Spleen (tissue), 11 donors: ENCODE measurements around the gene ESYT2. TPM values are rescaled to one million over a fixed set of nuclear protein-coding genes. Genes with fewer than 3 reads are reported as not detected.

Experiments
- DNase-seq: peaks from one replicate; pipeline ENCODE4 v3.0.0-alpha.2; 2020
- H3K27ac ChIP-seq, 8 donors: fragments of 200-600 bp; sonication (generic) in 7 of 8; 1 replicate in 4 of 8; 2 replicates in 4 of 8; pipeline versions ENCODE4 v1.5.0 to v1.8.0; 2016 to 2021; ENCODE audit warnings: inconsistent platforms in 4 of 8, mild to moderate bottlenecking in 4 of 8, moderate library complexity in 1 of 8
- H3K27me3 ChIP-seq, 7 donors: fragments of 200-600 bp; sonication (generic) in 6 of 7; replicated peaks in 1 of 7; 1 replicate in 4 of 7; 2 replicates in 3 of 7; pipeline versions ENCODE4 v1.5.0 to v1.8.0; 2016 to 2021; ENCODE audit warnings: inconsistent platforms in 3 of 7, mild to moderate bottlenecking in 1 of 7
- H3K36me3 ChIP-seq, 6 donors: fragments of 200-600 bp; sonication (generic) in 5 of 6; 1 replicate in 4 of 6; 2 replicates in 2 of 6; pipeline versions ENCODE4 v1.5.0 to v1.8.0; 2016 to 2021; ENCODE audit warnings: inconsistent platforms in 2 of 6
- H3K4me1 ChIP-seq, 6 donors: fragments of 200-600 bp; sonication (generic) in 5 of 6; 1 replicate in 3 of 6; 2 replicates in 3 of 6; pipeline versions ENCODE4 v1.5.0 to v1.8.0; 2016 to 2021; ENCODE audit warnings: inconsistent platforms in 3 of 6
- H3K4me3 ChIP-seq, 8 donors: fragments of 200-600 bp; sonication (generic) in 7 of 8; 1 replicate in 4 of 8; 2 replicates in 4 of 8; pipeline versions ENCODE4 v1.5.0 to v1.8.0; 2016 to 2021; ENCODE audit warnings: inconsistent platforms in 4 of 8, mild to moderate bottlenecking in 4 of 8, moderate library complexity in 2 of 8
- H3K9me3 ChIP-seq, 8 donors: fragments of 200-600 bp; sonication (generic) in 7 of 8; 1 replicate in 4 of 8; 2 replicates in 4 of 8; pipeline versions ENCODE4 v1.5.0 to v1.8.0; 2016 to 2021; ENCODE audit warnings: inconsistent platforms in 4 of 8
- CTCF ChIP-seq, 11 experiments: fragments of 200-600 bp in 7 of 11; fragments of 450-650 bp in 4 of 11; sonication (generic) in 4 of 11; IDR thresholded peaks in 8 of 11; conservative IDR thresholded peaks in 3 of 11; 1 replicate in 7 of 11; 2 replicates in 4 of 11; pipeline versions ENCODE4 v1.4.0 to v1.8.0; 2016 to 2021; ENCODE audit warnings: antibody characterized with exemption in 11 of 11, inconsistent platforms in 4 of 11, mild to moderate bottlenecking in 1 of 11
- POLR2A ChIP-seq, 3 donors: fragments of 450-650 bp; IDR thresholded peaks; one replicate each; pipeline ENCODE4 v1.5.1; 2017; ENCODE audit warnings: antibody characterized with exemption in 3 of 3, mild to moderate bottlenecking in 1 of 3
- POLR2AphosphoS5 ChIP-seq, 3 donors: sonication (generic); formaldehyde crosslinking; IDR thresholded peaks; one replicate each; pipeline ENCODE4 v1.5.1; 2017; ENCODE audit warnings: antibody characterized with exemption in 3 of 3
- WGBS, 5 donors: extraction: QIAGEN DNeasy Blood & Tissue Kit in 3 of 5; methylation state at CpG; one replicate each; pipeline versions ENCODE4 v1.1.5 to v1.1.7; 2013 to 2018; 5-methylcytosine and 5-hydroxymethylcytosine counted together
- intact Hi-C: fragments of 100-400 bp; cut with DNase I; formaldehyde crosslinking; loops from one replicate; pipeline ENCODE4 v1.15.0; 2023; ENCODE audit warnings: low total_unique reads
- polyA plus RNA-seq, 3 donors: library from polyadenylated mRNA; stranded (reverse); fragments of 200-250 nt; gene quantifications; one replicate each; pipeline ENCODE4 v1.2.1, GENCODE V29; 2013
- total RNA-seq, 7 donors: library from RNA; depleted of rRNA in 3 of 7; stranded (reverse); fragments of >200 nt in 3 of 7; fragmentation: NEBNext Ultra II Directional in 4 of 7; extraction: Animal tissue kit (Norgen Biotek cat#: 25700) in 4 of 7; gene quantifications; one replicate each; pipeline versions ENCODE4 v1.1.0 to v1.2.1, GENCODE V29; 2016 to 2021
- donor health status: healthy with polysubstance abuse.
- donor health status: DM: no; HTN: no; CAD: no; lungs with moderate emphysema.
- donor health status: DM: no; HTN: no; CAD: no.
- donor health status: Bipolar disorder and iron deficiency.
- donor health status: healthy.
- donor health status: DM: no; HTN: no; CAD: no.
- donor health status: DM: yes; HTN: yes; CAD: no.

Gene ESYT2
- total and polyA plus RNA-seq, 10 donors: 6.6 to 61.0 (median 45.9) TPM

GRCh38 chr7:158751199-158751598, 78.1 kb downstream of the ESYT2 start:
- DNase-seq: no peak
- no peaks in the 10 kb centered on the region for H3K27me3 ChIP-seq
- intact Hi-C loops: no loop called here
- no peak for TF ChIP-seq POLR2A (IDR thresholded peaks at IDR 0.05)
- TF ChIP-seq CTCF (IDR thresholded peaks at IDR 0.05 in 8 of 11, conservative IDR thresholded peaks at IDR 0.05 in 3 of 11): no peak
- TF ChIP-seq POLR2AphosphoS5 (IDR thresholded peaks at IDR 0.05): no peak
- H3K9me3 ChIP-seq: no peaks in the 10 kb centered on the region
- H3K4me3 ChIP-seq: no peak overlapping the region
- no peak overlapping the region for H3K27ac ChIP-seq
- H3K36me3 ChIP-seq: peaks cover 0 to 90% (median 47%) of the 10 kb centered on the region in 6 donors
- H3K4me1 ChIP-seq: peaks cover 0 to 8% (median 0%) of the 10 kb centered on the region in 6 donors
- 95 to 100% (median 97%) methylated on average over 2 of the region's 2 CpGs for WGBS, 5 donors

GRCh38 chr7:158750702-158751101, 78.6 kb downstream of the ESYT2 start:
- WGBS, 5 donors: 90 to 96% (median 96%) methylated on average over 3 of the region's 3 CpGs
- Histone ChIP-seq H3K9me3 (no peaks in the 10 kb centered on the region), H3K4me1 (peaks cover 0 to 8% (median 0%) of the 10 kb centered on the region in 6 donors), H3K36me3 (peaks cover 0 to 90% (median 50%) of the 10 kb centered on the region in 6 donors), H3K4me3 (no peak overlapping the region), H3K27me3 (no peaks in the 10 kb centered on the region), H3K27ac (no peak overlapping the region)
- DNase-seq: no peak
- no peak for TF ChIP-seq CTCF (IDR thresholded peaks at IDR 0.05 in 8 of 11, conservative IDR thresholded peaks at IDR 0.05 in 3 of 11)
- no peak for TF ChIP-seq POLR2AphosphoS5 (IDR thresholded peaks at IDR 0.05)
- no peak for TF ChIP-seq POLR2A (IDR thresholded peaks at IDR 0.05)
- intact Hi-C loops: no loop called here

GRCh38 chr7:158749396-158749795, 79.9 kb downstream of the ESYT2 start:
- no peak overlapping the region for H3K27ac ChIP-seq
- H3K4me3 ChIP-seq: no peak overlapping the region
- no peaks in the 10 kb centered on the region for H3K9me3 ChIP-seq
- intact Hi-C loops: no loop called here
- WGBS, 5 donors: 96 to 98% (median 97%) methylated on average over 9 of the region's 9 CpGs
- H3K36me3 ChIP-seq: peaks cover 0 to 90% (median 47%) of the 10 kb centered on the region in 6 donors
- TF ChIP-seq POLR2A (IDR thresholded peaks at IDR 0.05): no peak
- TF ChIP-seq POLR2AphosphoS5 (IDR thresholded peaks at IDR 0.05): no peak
- TF ChIP-seq CTCF (IDR thresholded peaks at IDR 0.05 in 8 of 11, conservative IDR thresholded peaks at IDR 0.05 in 3 of 11): no peak
- no peaks in the 10 kb centered on the region for H3K4me1 ChIP-seq
- no peak for DNase-seq
- no peaks in the 10 kb centered on the region for H3K27me3 ChIP-seq

GRCh38 chr7:158748335-158748734, 81.0 kb downstream of the ESYT2 start:
- H3K4me1 ChIP-seq: no peaks in the 10 kb centered on the region
- intact Hi-C loops: no loop called here
- 84 to 92% (median 85%) methylated on average over 10 of the region's 10 CpGs for WGBS, 5 donors
- no peak for DNase-seq
- H3K27me3 ChIP-seq: no peaks in the 10 kb centered on the region
- H3K9me3 ChIP-seq: no peaks in the 10 kb centered on the region
- H3K4me3 ChIP-seq: no peak overlapping the region
- H3K36me3 ChIP-seq: peaks cover 0 to 90% (median 50%) of the 10 kb centered on the region in 6 donors
- H3K27ac ChIP-seq: no peak overlapping the region
- TF ChIP-seq POLR2AphosphoS5 (IDR thresholded peaks at IDR 0.05): no peak
- TF ChIP-seq POLR2A (IDR thresholded peaks at IDR 0.05): no peak
- TF ChIP-seq CTCF (IDR thresholded peaks at IDR 0.05 in 8 of 11, conservative IDR thresholded peaks at IDR 0.05 in 3 of 11): no peak
